H1 (cell line): ENCODE measurements around the gene CXCR5. TPM values are rescaled to one million over a fixed set of nuclear protein-coding genes. Genes with fewer than 3 reads are reported as not detected.

Experiments used
- CTCF ChIA-PET: fragments of 300-600 bp; sonication (Branson Sonifier 250); formaldehyde crosslinking; loops from one replicate; lab custom pipeline; 2021; ENCODE audit not compliant: partially characterized antibody; lab: Charles Lee
- POLR2A ChIA-PET: fragments of 300-600 bp; sonication (Branson Sonifier 250); formaldehyde crosslinking; loops from one replicate; lab custom pipeline; 2021; ENCODE audit warnings: inconsistent platforms; ENCODE audit not compliant: partially characterized antibody; lab: Charles Lee
- DNase-seq, 2 experiments: peaks; one replicate each; pipeline versions ENCODE4 v3.0.0 to v3.0.0-alpha.2; 2010 to 2022; ENCODE audit warnings: low spot score in 2 of 2, low read depth in 1 of 2, mixed read lengths in 1 of 2
- FAIRE-seq: peaks from 2 replicates; lab custom pipeline; 2011; peaks lifted over from hg19 to GRCh38; lab: Jason Lieb, UNC
- H2AFZ ChIP-seq: 2 replicates; pipeline ENCODE4 v1.8.1; 2012; ENCODE audit warnings: low read length, inconsistent platforms
- H2AK5ac ChIP-seq: 2 replicates; pipeline ENCODE4 v1.6.1; 2013; ENCODE audit warnings: low read depth, low read length
- H2BK120ac ChIP-seq: replicated peaks from 2 replicates; pipeline ENCODE3; 2013; ENCODE audit warnings: low read depth, low read length, inconsistent platforms
- H2BK12ac ChIP-seq: 2 replicates; pipeline ENCODE4 v1.6.1; 2013; ENCODE audit warnings: low read depth, low read length
- H2BK15ac ChIP-seq: 2 replicates; pipeline ENCODE4 v1.6.1; 2013; ENCODE audit warnings: low read length
- H2BK20ac ChIP-seq: 2 replicates; pipeline ENCODE4 v1.6.1; 2013; ENCODE audit warnings: low read length
- H2BK5ac ChIP-seq: 2 replicates; pipeline ENCODE4 v1.6.1; 2013; ENCODE audit warnings: low read depth, low read length
- H3K14ac ChIP-seq: 2 replicates; pipeline ENCODE4 v1.6.1; 2013; ENCODE audit warnings: inconsistent platforms; ENCODE audit not compliant: insufficient read length
- H3K18ac ChIP-seq: 2 replicates; pipeline ENCODE4 v1.6.1; 2013; ENCODE audit warnings: low read length; ENCODE audit errors: extremely low read depth
- H3K23ac ChIP-seq: 2 replicates; pipeline ENCODE4 v1.6.1; 2013; ENCODE audit warnings: inconsistent platforms; ENCODE audit not compliant: insufficient read length
- H3K23me2 ChIP-seq: 2 replicates; pipeline ENCODE4 v1.6.1; 2013; ENCODE audit warnings: low read depth, low read length
- H3K27ac ChIP-seq: 2 replicates; pipeline ENCODE4 v1.6.1; 2011; ENCODE audit warnings: low read depth, low read length, inconsistent platforms
- H3K27me3 ChIP-seq, 4 experiments: replicated peaks in 1 of 4; 1 replicate in 1 of 4; 2 replicates in 3 of 4; pipeline versions ENCODE4 v1.6.1 to v1.8.1; 2011 to 2013; ENCODE audit warnings: low read length in 3 of 4, mild to moderate bottlenecking in 3 of 4, inconsistent platforms in 2 of 4, mixed read lengths in 2 of 4, moderate library complexity in 1 of 4; ENCODE audit not compliant: control insufficient read depth in 3 of 4, insufficient read depth in 3 of 4; ENCODE audit errors: extremely low read depth in 1 of 4
- H3K36me3 ChIP-seq, 4 experiments: 2 replicates each; pipeline versions ENCODE4 v1.6.1 to v1.8.1; 2011 to 2013; ENCODE audit warnings: mild to moderate bottlenecking in 4 of 4, low read length in 3 of 4, moderate library complexity in 2 of 4, control low read depth in 1 of 4, inconsistent platforms in 1 of 4; ENCODE audit not compliant: insufficient read depth in 4 of 4, control insufficient read depth in 2 of 4
- H3K4ac ChIP-seq: replicated peaks from 2 replicates; pipeline ENCODE3; 2013; ENCODE audit warnings: low read length, low read depth, mixed read lengths, inconsistent platforms; ENCODE audit not compliant: insufficient read length
- H3K4me1 ChIP-seq, 4 experiments: replicated peaks in 1 of 4; 1 replicate in 1 of 4; 2 replicates in 3 of 4; pipeline versions ENCODE4 v1.6.1 to v1.8.1; 2011 to 2013; ENCODE audit warnings: low read length in 3 of 4, inconsistent platforms in 2 of 4, mixed read lengths in 1 of 4; ENCODE audit not compliant: insufficient read depth in 4 of 4, control insufficient read depth in 3 of 4
- H3K4me2 ChIP-seq, 2 experiments: 2 replicates each; pipeline versions ENCODE4 v1.6.1 to v1.8.1; 2011 to 2013; ENCODE audit warnings: low read depth in 2 of 2, low read length in 2 of 2, control low read depth in 1 of 2, inconsistent platforms in 1 of 2, mild to moderate bottlenecking in 1 of 2; ENCODE audit not compliant: insufficient read depth in 1 of 2
- H3K4me3 ChIP-seq, 4 experiments: fragments of 200-600, 300-600 bp in 1 of 4; sonication (generic), shearing (Covaris generic), sonication (Bioruptor Twin) in 1 of 4; 2 replicates each; pipeline versions ENCODE4 v1.5.1 to v1.8.1; 2011 to 2016; ENCODE audit warnings: low read length in 4 of 4, low read depth in 3 of 4, control low read depth in 2 of 4, inconsistent platforms in 2 of 4, mild to moderate bottlenecking in 2 of 4, mixed read lengths in 1 of 4, moderate library complexity in 1 of 4; ENCODE audit not compliant: insufficient read depth in 2 of 4; ENCODE audit errors: extremely low read depth in 1 of 4
- H3K56ac ChIP-seq: replicated peaks from 2 replicates; pipeline ENCODE3; 2013; ENCODE audit warnings: low read depth, mild to moderate bottlenecking, mixed read lengths, low read length, inconsistent platforms; ENCODE audit not compliant: insufficient read length
- H3K79me1 ChIP-seq: 2 replicates; pipeline ENCODE4 v1.6.1; 2013; ENCODE audit warnings: low read depth, low read length, control low read depth
- H3K79me2 ChIP-seq, 2 experiments: 2 replicates each; pipeline versions ENCODE4 v1.6.1 to v1.8.1; 2012 to 2013; ENCODE audit warnings: low read length in 2 of 2, mild to moderate bottlenecking in 2 of 2, inconsistent platforms in 1 of 2; ENCODE audit not compliant: insufficient read depth in 2 of 2, control insufficient read depth in 1 of 2
- H3K9ac ChIP-seq, 4 experiments: replicated peaks in 1 of 4; 1 replicate in 1 of 4; 2 replicates in 3 of 4; pipeline versions ENCODE4 v1.6.1 to v1.8.1; 2011 to 2013; ENCODE audit warnings: low read depth in 3 of 4, low read length in 3 of 4, control low read depth in 2 of 4, mild to moderate bottlenecking in 2 of 4, moderate library complexity in 2 of 4, inconsistent platforms in 1 of 4; ENCODE audit errors: extremely low read depth in 1 of 4
- H3K9me3 ChIP-seq, 2 experiments: 2 replicates each; pipeline versions ENCODE4 v1.6.1 to v1.8.1; 2012 to 2013; ENCODE audit warnings: mild to moderate bottlenecking in 2 of 2, moderate library complexity in 2 of 2, control low read depth in 1 of 2, inconsistent platforms in 1 of 2, low read depth in 1 of 2, low read length in 1 of 2, mixed read lengths in 1 of 2; ENCODE audit not compliant: insufficient read depth in 2 of 2
- H4K20me1 ChIP-seq, 2 experiments: replicated peaks in 1 of 2; 2 replicates each; pipeline versions ENCODE3 to v1.8.1; 2011 to 2013; ENCODE audit warnings: inconsistent platforms in 2 of 2, low read length in 2 of 2, mild to moderate bottlenecking in 1 of 2; ENCODE audit not compliant: insufficient read depth in 2 of 2, control insufficient read depth in 1 of 2
- H4K5ac ChIP-seq: 2 replicates; pipeline ENCODE4 v1.6.1; 2013; ENCODE audit warnings: low read length, low read depth, mixed read lengths, inconsistent platforms; ENCODE audit not compliant: insufficient read length
- H4K8ac ChIP-seq: 2 replicates; pipeline ENCODE4 v1.8.0; 2013; ENCODE audit warnings: mild to moderate bottlenecking, moderate library complexity, low read length, inconsistent platforms; ENCODE audit not compliant: insufficient read depth; ENCODE audit errors: extremely low read depth
- H4K91ac ChIP-seq: replicated peaks from 2 replicates; pipeline ENCODE3; 2013; ENCODE audit warnings: low read length, mixed read lengths, inconsistent platforms; ENCODE audit not compliant: insufficient read length
- ASH2L ChIP-seq: fragments of 200-600, 300-600 bp; sonication (generic); IDR thresholded peaks from one replicate; pipeline ENCODE4 v1.7.1; 2017; ENCODE audit warnings: low read length
- ATF3 ChIP-seq: IDR thresholded peaks from 2 replicates; pipeline ENCODE4 v1.6.1; 2011; ENCODE audit warnings: low read depth, mild to moderate bottlenecking, low read length; ENCODE audit not compliant: insufficient read depth
- HDAC2 ChIP-seq, 2 experiments: fragments of 300-600 bp in 1 of 2; sonication (generic) in 1 of 2; IDR thresholded peaks; 2 replicates each; pipeline ENCODE4 v1.6.1; 2011 to 2012; ENCODE audit warnings: low read depth in 2 of 2, low read length in 2 of 2, mild to moderate bottlenecking in 2 of 2, moderate library complexity in 2 of 2, borderline replicate concordance in 1 of 2, inconsistent platforms in 1 of 2
- HDAC6 ChIP-seq: IDR thresholded peaks from one replicate; pipeline ENCODE4 v1.7.1; 2012; ENCODE audit warnings: low read depth, mild to moderate bottlenecking, inconsistent platforms, low read length, moderate library complexity
- KDM1A ChIP-seq: fragments of 200-600, 300-600 bp; sonication (generic); IDR thresholded peaks from 2 replicates; pipeline ENCODE4 v1.7.1; 2016; ENCODE audit warnings: mild to moderate bottlenecking, low read length, borderline replicate concordance
- KDM4A ChIP-seq: IDR thresholded peaks from one replicate; pipeline ENCODE4 v1.7.1; 2012; ENCODE audit warnings: low read depth, mild to moderate bottlenecking, moderate library complexity, low read length, inconsistent platforms; ENCODE audit not compliant: severe bottlenecking
- POLR2A ChIP-seq, 2 experiments: IDR thresholded peaks; 1 replicate in 1 of 2; 2 replicates in 1 of 2; pipeline ENCODE4 v1.6.1; 2011; ENCODE audit warnings: low read depth in 2 of 2, low read length in 2 of 2, mild to moderate bottlenecking in 2 of 2; ENCODE audit errors: control extremely low read depth in 1 of 2
- POU5F1 ChIP-seq: IDR thresholded peaks from 2 replicates; pipeline ENCODE4 v1.6.1; 2011; ENCODE audit warnings: low read depth, mild to moderate bottlenecking, low read length, moderate library complexity
- RNF2 ChIP-seq: fragments of 200-900, 300-1000 bp; sonication (generic); IDR thresholded peaks from 2 replicates; pipeline ENCODE4 v1.7.1; 2016; ENCODE audit warnings: borderline replicate concordance, low read depth, mild to moderate bottlenecking, antibody characterized with exemption, low read length; ENCODE audit not compliant: poor library complexity, severe bottlenecking; ENCODE audit errors: missing control alignments
- SAP30 ChIP-seq: fragments of 300-600 bp; sonication (generic); IDR thresholded peaks from 2 replicates; pipeline ENCODE4 v1.7.1; 2012; ENCODE audit warnings: low read length, moderate library complexity, mild to moderate bottlenecking, inconsistent platforms; ENCODE audit not compliant: insufficient read depth, insufficient replicate concordance
- SIN3A ChIP-seq, 2 experiments: IDR thresholded peaks in 1 of 2; conservative IDR thresholded peaks in 1 of 2; 2 replicates each; pipeline ENCODE4 v1.6.1; 2011 to 2012; ENCODE audit warnings: low read length in 2 of 2, improper control_type of control experiment in 1 of 2, low read depth in 1 of 2, mild to moderate bottlenecking in 1 of 2
- TBP ChIP-seq: IDR thresholded peaks from 2 replicates; pipeline ENCODE4 v1.6.1; 2011; ENCODE audit warnings: low read depth, low read length, improper control_type of control experiment
- ZNF274 ChIP-seq: IDR thresholded peaks from 2 replicates; pipeline ENCODE4 v1.7.0; 2012; ENCODE audit warnings: low read length, borderline replicate concordance; ENCODE audit errors: extremely low read depth
- WGBS, 2 experiments: shearing (Covaris generic) in 1 of 2; methylation state at CpG; one replicate each; pipeline versions ENCODE4 v1.1.6 to v1.1.7; 2013 to 2015; ENCODE audit warnings: low lambda C conversion rate in 2 of 2, mixed read lengths in 2 of 2, inconsistent platforms in 1 of 2, low coverage in 1 of 2, missing lambda C conversion rate in 1 of 2; ENCODE audit not compliant: insufficient replicate concordance in 2 of 2, insufficient coverage in 1 of 2, insufficient read length in 1 of 2; ENCODE audit errors: extremely low coverage in 1 of 2, missing lambda C conversion rate in 1 of 2; 5-methylcytosine and 5-hydroxymethylcytosine counted together
- polyA plus RNA-seq, 7 experiments: library from polyadenylated mRNA; depleted of rRNA in 3 of 7; stranded (reverse) in 5 of 7; unstranded in 2 of 7; fragments of >200 nt in 5 of 7; fragments of 200-250 nt in 2 of 7; gene quantifications; 1 replicate in 5 of 7; 2 replicates in 1 of 7; 4 replicates in 1 of 7; pipeline versions ENCODE4 v1.2.1 to v1.2.3, GENCODE V29; 2011 to 2013; ENCODE audit warnings: missing spikeins in 2 of 7, mixed read lengths in 2 of 7
- total RNA-seq: library from RNA; stranded (reverse); fragmentation: NEBNext Ultra II Directional; extraction: Animal tissue kit (Norgen Biotek cat#: 25700); gene quantifications from 2 replicates; pipeline ENCODE4 v1.2.1, GENCODE V29; 2021

CXCR5 gene
- total and polyA plus RNA-seq, 2 of the 8 experiments (the other 6 are each of a cell fraction or from before 2014, with no cell fraction given): not detected

GRCh38 chr11:118933486-118933885 lies 49.8 kb downstream of the CXCR5 start:
- DNase-seq (no peak), FAIRE-seq (no peak)
- Histone ChIP-seq H2BK5ac (no peak overlapping the region), H4K5ac (no peak overlapping the region), H3K36me3 (no peaks in the 10 kb centered on the region), H3K4ac (no peak overlapping the region), H3K23me2 (peaks cover 3% of the 10 kb centered on the region), H2AFZ (no peak overlapping the region), H3K4me3 (no peak overlapping the region), H4K91ac (no peak overlapping the region), H2BK12ac (no peak overlapping the region), H3K9ac (no peak overlapping the region), H3K23ac (no peak overlapping the region), H2AK5ac (no peak overlapping the region), H2BK20ac (no peak overlapping the region), H2BK15ac (no peak overlapping the region), H3K18ac (no peak overlapping the region), H4K20me1 (no peaks in the 10 kb centered on the region), H3K56ac (no peak overlapping the region), H3K27me3 (peaks cover 0 to 6% (median 0%) of the 10 kb centered on the region in 4 experiments; a peak in 2 of 7 replicates), H3K4me2 (no peak overlapping the region), H3K4me1 (peaks cover 0 to 8% (median 6%) of the 10 kb centered on the region in 4 experiments; a peak in 5 of 7 replicates), H4K8ac (no peak overlapping the region), H3K9me3 (no peaks in the 10 kb centered on the region), H3K14ac (no peak overlapping the region), H3K27ac (no peak overlapping the region), H2BK120ac (no peak overlapping the region), H3K79me1 (no peaks in the 10 kb centered on the region), H3K79me2 (no peaks in the 10 kb centered on the region)
- 89% methylated on average over 4 of the region's 4 CpGs; no CpG with 5 or more reads in 1 of the 2 experiments for WGBS, 2 experiments
- CTCF ChIA-PET: interaction anchor here (0.6 to 7.3 kb wide), 5 partner anchors 9 to 118 kb away, joined by 3 to 100 read pairs (median 3); partner anchors contain the start of gene UPK2
- POLR2A ChIA-PET: no interaction called here
- TF ChIP-seq KDM4A (no peak), SAP30 (no peak), POLR2A (IDR thresholded peaks at IDR 0.05; ENCODE audit: control extremely low read depth in 1 of 2, low read depth in 2 of 2, low read length in 2 of 2) (no peak), SIN3A (conservative IDR thresholded peaks at IDR 0.05 in 1 of 2, IDR thresholded peaks at IDR 0.05 in 1 of 2; ENCODE audit: low read depth in 1 of 2, low read length in 2 of 2) (no peak), TBP (no peak), KDM1A (no peak), HDAC2 (IDR thresholded peaks at IDR 0.05; ENCODE audit: borderline replicate concordance in 1 of 2, low read depth in 2 of 2, low read length in 2 of 2) (no peak), POU5F1 (no peak), ASH2L (no peak), RNF2 (no peak), ZNF274 (no peak), ATF3 (no peak), HDAC6 (no peak)
